ENCODE data around the gene SLC25A21. TPM values are rescaled to one million over a fixed set of nuclear protein-coding genes. Genes with fewer than 3 reads are reported as not detected.

SLC25A21 gene
- total and polyA plus RNA-seq, 2 experiments from 2014 or later = 10.6 to 12.1 TPM

DNA sequence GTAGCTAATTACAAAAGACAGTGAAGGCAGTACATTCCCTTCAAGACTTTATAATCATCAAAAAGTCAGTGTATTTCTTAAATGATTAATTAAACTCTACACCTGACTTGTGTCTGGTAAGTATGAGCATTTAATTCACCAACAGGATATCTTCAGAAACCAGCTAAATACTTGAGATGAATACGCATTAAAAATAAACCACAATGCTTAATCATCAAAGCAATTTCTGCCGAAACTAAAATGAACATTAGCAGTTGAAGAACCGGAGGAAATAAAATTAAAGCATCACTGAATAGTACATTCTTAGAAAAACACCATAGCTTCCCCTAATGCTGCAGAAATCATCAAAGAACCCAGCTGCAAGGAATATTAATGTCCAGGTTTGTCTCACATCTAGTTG is 32.7 kb downstream of the SLC25A21 start (continued):
- TF ChIP-seq, protein P1, sequence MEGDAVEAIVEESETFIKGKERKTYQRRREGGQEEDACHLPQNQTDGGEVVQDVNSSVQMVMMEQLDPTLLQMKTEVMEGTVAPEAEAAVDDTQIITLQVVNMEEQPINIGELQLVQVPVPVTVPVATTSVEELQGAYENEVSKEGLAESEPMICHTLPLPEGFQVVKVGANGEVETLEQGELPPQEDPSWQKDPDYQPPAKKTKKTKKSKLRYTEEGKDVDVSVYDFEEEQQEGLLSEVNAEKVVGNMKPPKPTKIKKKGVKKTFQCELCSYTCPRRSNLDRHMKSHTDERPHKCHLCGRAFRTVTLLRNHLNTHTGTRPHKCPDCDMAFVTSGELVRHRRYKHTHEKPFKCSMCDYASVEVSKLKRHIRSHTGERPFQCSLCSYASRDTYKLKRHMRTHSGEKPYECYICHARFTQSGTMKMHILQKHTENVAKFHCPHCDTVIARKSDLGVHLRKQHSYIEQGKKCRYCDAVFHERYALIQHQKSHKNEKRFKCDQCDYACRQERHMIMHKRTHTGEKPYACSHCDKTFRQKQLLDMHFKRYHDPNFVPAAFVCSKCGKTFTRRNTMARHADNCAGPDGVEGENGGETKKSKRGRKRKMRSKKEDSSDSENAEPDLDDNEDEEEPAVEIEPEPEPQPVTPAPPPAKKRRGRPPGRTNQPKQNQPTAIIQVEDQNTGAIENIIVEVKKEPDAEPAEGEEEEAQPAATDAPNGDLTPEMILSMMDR (conservative IDR thresholded peaks at IDR 0.05; ENCODE audit: low read depth in 2 of 2) = no peak
- TF ChIP-seq EZH2phosphoT487 (IDR thresholded peaks at IDR 0.05; ENCODE audit: unreplicated experiment) (no peak), POLR2AphosphoS5 (IDR thresholded peaks at IDR 0.05; ENCODE audit: low read depth) (no peak), JUNB (IDR thresholded peaks at IDR 0.05; ENCODE audit: unreplicated experiment) (no peak), ZNF331 (CRISPR knock-in tag; IDR thresholded peaks at IDR 0.05; ENCODE audit: low read depth) (no peak), EZH2 (IDR thresholded peaks at IDR 0.05; ENCODE audit: low read depth, unreplicated experiment) (no peak), STAT1 (IDR thresholded peaks at IDR 0.05; ENCODE audit: unreplicated experiment) (no peak), NANOG (IDR thresholded peaks at IDR 0.05; ENCODE audit: borderline replicate concordance) (no peak), ZNF114 (CRISPR knock-in tag; IDR thresholded peaks at IDR 0.05) (no peak)

DNA sequence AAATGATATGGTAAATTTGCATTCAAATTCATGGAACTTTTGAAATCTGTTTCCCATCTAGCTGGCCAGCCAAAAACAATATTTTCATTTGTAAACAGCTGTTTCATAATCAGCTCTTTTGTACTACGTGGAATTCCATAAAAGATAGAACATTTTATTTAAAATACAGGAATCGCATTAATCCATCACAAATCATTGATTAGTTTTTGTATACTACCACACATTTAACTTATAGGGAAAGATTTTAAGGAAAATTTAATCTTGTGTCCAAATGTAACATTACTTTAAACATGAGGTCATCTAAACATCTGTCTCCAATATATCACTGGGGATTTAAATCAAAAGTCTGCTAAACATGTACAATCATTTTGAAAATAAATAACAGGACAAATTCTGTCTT is 33.5 kb downstream of the SLC25A21 start:
- Mint-ChIP-seq H3K9me3 (no peaks in the 10 kb centered on the region), H3K27ac (no peak overlapping the region), H3K4me1 (peaks cover 12% of the 10 kb centered on the region; the same call in 2 of the 3 replicates), H3K4me3 (no peak overlapping the region), H3K27me3 (ENCODE audit: insufficient read depth, low read depth, poor library complexity) (no peaks in the 10 kb centered on the region), H3K36me3 (ENCODE audit: low read depth) (no peaks in the 10 kb centered on the region)
- H4K20me1 ChIP-seq (replicated peaks; ENCODE audit: insufficient read depth) = no peaks in the 10 kb centered on the region
- H3K9me2 ChIP-seq (ENCODE audit: insufficient read depth) = no peaks in the 10 kb centered on the region
- no peak overlapping the region for H3K27ac ChIP-seq (ENCODE audit: low read depth)
- no peak overlapping the region for H2AFZ ChIP-seq
- no peak overlapping the region for H3K4me2 ChIP-seq
- DNase-seq (ENCODE audit: low spot score) (no peak), ATAC-seq (no peak)
- no peak overlapping the region for H3K4me3 ChIP-seq
- H3K27me3 ChIP-seq (ENCODE audit: insufficient read depth) = no peaks in the 10 kb centered on the region
- H3K4me1 ChIP-seq (ENCODE audit: insufficient read depth) = no peaks in the 10 kb centered on the region
- H3K36me3 ChIP-seq (ENCODE audit: insufficient read depth) = no peaks in the 10 kb centered on the region
- no peaks in the 10 kb centered on the region for H3F3A ChIP-seq (replicated peaks; ENCODE audit: low read depth)
- H3K79me2 ChIP-seq (replicated peaks; ENCODE audit: insufficient read depth) = no peaks in the 10 kb centered on the region
- no peak for TF ChIP-seq POLR2AphosphoS5 (IDR thresholded peaks at IDR 0.05; ENCODE audit: low read depth)
- TF ChIP-seq, protein P2, sequence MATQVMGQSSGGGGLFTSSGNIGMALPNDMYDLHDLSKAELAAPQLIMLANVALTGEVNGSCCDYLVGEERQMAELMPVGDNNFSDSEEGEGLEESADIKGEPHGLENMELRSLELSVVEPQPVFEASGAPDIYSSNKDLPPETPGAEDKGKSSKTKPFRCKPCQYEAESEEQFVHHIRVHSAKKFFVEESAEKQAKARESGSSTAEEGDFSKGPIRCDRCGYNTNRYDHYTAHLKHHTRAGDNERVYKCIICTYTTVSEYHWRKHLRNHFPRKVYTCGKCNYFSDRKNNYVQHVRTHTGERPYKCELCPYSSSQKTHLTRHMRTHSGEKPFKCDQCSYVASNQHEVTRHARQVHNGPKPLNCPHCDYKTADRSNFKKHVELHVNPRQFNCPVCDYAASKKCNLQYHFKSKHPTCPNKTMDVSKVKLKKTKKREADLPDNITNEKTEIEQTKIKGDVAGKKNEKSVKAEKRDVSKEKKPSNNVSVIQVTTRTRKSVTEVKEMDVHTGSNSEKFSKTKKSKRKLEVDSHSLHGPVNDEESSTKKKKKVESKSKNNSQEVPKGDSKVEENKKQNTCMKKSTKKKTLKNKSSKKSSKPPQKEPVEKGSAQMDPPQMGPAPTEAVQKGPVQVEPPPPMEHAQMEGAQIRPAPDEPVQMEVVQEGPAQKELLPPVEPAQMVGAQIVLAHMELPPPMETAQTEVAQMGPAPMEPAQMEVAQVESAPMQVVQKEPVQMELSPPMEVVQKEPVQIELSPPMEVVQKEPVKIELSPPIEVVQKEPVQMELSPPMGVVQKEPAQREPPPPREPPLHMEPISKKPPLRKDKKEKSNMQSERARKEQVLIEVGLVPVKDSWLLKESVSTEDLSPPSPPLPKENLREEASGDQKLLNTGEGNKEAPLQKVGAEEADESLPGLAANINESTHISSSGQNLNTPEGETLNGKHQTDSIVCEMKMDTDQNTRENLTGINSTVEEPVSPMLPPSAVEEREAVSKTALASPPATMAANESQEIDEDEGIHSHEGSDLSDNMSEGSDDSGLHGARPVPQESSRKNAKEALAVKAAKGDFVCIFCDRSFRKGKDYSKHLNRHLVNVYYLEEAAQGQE (IDR thresholded peaks at IDR 0.05; ENCODE audit: unreplicated experiment) = no peak
- no peak for TF ChIP-seq EZH2phosphoT487 (IDR thresholded peaks at IDR 0.05; ENCODE audit: unreplicated experiment)
- TF ChIP-seq, protein P3, sequence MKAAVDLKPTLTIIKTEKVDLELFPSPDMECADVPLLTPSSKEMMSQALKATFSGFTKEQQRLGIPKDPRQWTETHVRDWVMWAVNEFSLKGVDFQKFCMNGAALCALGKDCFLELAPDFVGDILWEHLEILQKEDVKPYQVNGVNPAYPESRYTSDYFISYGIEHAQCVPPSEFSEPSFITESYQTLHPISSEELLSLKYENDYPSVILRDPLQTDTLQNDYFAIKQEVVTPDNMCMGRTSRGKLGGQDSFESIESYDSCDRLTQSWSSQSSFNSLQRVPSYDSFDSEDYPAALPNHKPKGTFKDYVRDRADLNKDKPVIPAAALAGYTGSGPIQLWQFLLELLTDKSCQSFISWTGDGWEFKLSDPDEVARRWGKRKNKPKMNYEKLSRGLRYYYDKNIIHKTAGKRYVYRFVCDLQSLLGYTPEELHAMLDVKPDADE (IDR thresholded peaks at IDR 0.05) = no peak
- TF ChIP-seq JUNB (IDR thresholded peaks at IDR 0.05; ENCODE audit: unreplicated experiment) = no peak
- no peak for TF ChIP-seq ZNF114 (CRISPR knock-in tag; IDR thresholded peaks at IDR 0.05)
- TF ChIP-seq EZH2 (IDR thresholded peaks at IDR 0.05; ENCODE audit: low read depth, unreplicated experiment) = no peak
- TF ChIP-seq, protein P1 (conservative IDR thresholded peaks at IDR 0.05; ENCODE audit: low read depth in 2 of 2) = no peak
- no peak for TF ChIP-seq NANOG (IDR thresholded peaks at IDR 0.05; ENCODE audit: borderline replicate concordance)
- TF ChIP-seq CREB1 (CRISPR knock-in tag; IDR thresholded peaks at IDR 0.05; ENCODE audit: low read depth) = no peak
- no peak for TF ChIP-seq STAT1 (IDR thresholded peaks at IDR 0.05; ENCODE audit: unreplicated experiment)

Measured in GM23338 (cell line).